ENCODE measurements around the gene ARHGDIB. TPM values are rescaled to one million over a fixed set of nuclear protein-coding genes. Genes with fewer than 3 reads are reported as not detected.

The ARHGDIB gene
- total RNA-seq, 1 experiment from 2014 or later = 1.2 TPM

DNA sequence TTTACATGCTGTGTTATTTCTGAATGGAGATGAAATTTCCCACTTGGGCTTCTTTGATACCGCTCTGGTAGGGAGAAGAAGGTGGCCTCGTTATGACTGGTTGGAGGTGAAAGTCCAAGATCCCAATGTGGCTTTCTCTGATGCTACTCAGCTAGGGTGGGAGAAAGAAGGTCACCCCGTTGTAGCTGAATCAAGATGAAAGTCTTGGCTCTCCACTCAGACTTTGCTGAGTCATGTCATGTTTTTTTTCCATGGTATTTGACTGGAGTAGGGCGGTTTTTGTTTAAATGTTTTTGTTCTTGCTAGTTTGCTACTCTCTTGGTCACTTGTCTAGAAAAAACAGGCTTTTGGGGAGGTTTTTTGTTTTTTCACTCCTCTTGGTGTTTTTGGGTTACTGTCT is 9.1 kb upstream of the ARHGDIB start:
- no peaks in the 10 kb centered on the region for H3K36me3 ChIP-seq
- H3K4me3 ChIP-seq = no peak overlapping the region
- H3K27me3 ChIP-seq = no peaks in the 10 kb centered on the region
- no peaks in the 10 kb centered on the region for H3K9me3 ChIP-seq (replicated peaks)
- DNase-seq = no peak
- no peak overlapping the region for H3K27ac ChIP-seq
- H3K4me1 ChIP-seq = no peaks in the 10 kb centered on the region

DNA sequence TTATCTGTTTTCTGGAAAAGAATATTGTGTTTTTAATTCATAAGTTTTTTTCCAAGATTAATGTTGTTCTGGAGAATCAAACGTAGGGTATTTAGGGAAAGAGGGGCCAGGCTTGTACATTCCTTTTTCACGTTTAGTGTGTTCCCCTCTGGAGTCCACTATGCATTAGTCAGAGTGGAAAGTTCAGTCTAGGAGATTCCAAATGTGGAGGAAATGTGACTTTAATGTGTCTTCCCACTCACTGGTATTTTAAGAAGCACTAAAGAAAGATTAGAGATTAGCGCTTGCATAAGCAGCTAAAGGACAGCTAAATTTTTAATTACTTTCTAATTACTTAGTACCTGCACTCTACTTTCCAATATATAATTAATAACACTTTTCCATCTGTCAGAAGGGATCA is 7.1 kb upstream of the ARHGDIB start:
- Histone ChIP-seq H3K9me3 (replicated peaks) (no peaks in the 10 kb centered on the region), H3K36me3 (no peaks in the 10 kb centered on the region), H3K27me3 (no peaks in the 10 kb centered on the region), H3K27ac (no peak overlapping the region), H3K4me1 (no peaks in the 10 kb centered on the region), H3K4me3 (no peak overlapping the region)
- DNase-seq = no peak

DNA sequence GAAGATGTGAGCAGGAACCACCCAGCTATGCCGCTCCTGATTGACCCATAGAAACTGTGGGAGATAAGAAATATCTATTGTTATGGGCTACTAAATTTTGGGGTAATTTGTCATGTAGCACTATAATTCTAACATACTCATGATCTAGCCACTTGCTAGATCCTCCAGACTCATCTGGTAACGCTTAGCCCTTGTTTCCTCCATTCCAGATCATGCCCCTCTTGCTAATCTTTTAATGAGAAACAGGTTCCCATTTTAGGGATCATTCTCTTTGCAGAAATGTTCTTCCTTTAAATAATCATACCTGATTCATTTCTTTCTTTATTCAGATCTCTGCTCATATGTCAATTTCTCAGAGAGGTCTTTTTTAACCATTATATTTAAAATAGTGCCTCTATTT is 3.8 kb upstream of the ARHGDIB start:
- Histone ChIP-seq H3K27ac (no peak overlapping the region), H3K27me3 (no peaks in the 10 kb centered on the region), H3K36me3 (no peaks in the 10 kb centered on the region), H3K9me3 (replicated peaks) (no peaks in the 10 kb centered on the region), H3K4me1 (peaks cover 7% of the 10 kb centered on the region), H3K4me3 (no peak overlapping the region)
- DNase-seq = no peak

DNA sequence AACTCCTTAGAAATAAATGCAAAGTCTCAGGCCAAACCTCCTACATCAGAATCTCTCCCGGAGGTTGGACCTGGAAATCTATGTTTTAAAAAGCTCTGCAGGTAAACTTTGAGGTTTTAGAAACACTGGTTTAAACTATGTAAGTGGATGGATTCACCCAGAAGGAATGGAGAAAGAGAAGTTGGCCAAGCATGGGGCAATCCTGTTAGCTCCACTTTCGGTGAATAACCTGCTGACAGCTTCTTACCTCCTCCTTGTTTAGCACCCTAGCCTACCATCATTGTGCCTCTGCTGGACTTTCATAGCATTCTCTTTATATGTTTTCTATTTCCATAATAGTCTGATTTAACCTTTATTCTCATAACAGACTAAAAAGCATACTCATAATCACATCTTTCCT is 3.0 kb upstream of the ARHGDIB start:
- no peaks in the 10 kb centered on the region for H3K36me3 ChIP-seq
- no peaks in the 10 kb centered on the region for H3K27me3 ChIP-seq
- H3K4me1 ChIP-seq = peaks cover 7% of the 10 kb centered on the region
- H3K27ac ChIP-seq = no peak overlapping the region
- no peaks in the 10 kb centered on the region for H3K9me3 ChIP-seq (replicated peaks)
- no peak overlapping the region for H3K4me3 ChIP-seq
- no peak for DNase-seq

DNA sequence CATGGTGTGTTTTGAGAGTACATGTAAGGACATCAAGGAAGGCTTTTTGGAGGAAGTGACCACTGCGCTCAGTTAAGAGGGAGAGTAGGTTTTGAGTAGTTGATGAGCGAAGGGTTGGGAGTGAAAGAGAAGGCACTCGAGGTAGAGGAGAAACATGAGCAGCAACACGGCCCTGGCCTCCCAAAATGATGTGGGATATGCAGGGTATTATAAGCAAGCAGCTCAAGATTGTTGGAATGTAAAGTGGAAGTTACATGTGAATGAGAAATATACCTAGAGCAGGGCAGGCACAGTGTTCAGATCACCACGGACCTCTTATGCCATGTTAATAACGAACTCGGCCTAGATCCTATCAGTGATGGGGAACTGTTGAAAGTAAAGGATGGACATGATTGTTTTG is 2.1 kb upstream of the ARHGDIB start:
- peaks cover 7% of the 10 kb centered on the region for H3K4me1 ChIP-seq
- H3K27ac ChIP-seq = no peak overlapping the region
- no peaks in the 10 kb centered on the region for H3K36me3 ChIP-seq
- H3K4me3 ChIP-seq = no peak overlapping the region
- DNase-seq = no peak
- no peaks in the 10 kb centered on the region for H3K9me3 ChIP-seq (replicated peaks)
- H3K27me3 ChIP-seq = no peaks in the 10 kb centered on the region

DNA sequence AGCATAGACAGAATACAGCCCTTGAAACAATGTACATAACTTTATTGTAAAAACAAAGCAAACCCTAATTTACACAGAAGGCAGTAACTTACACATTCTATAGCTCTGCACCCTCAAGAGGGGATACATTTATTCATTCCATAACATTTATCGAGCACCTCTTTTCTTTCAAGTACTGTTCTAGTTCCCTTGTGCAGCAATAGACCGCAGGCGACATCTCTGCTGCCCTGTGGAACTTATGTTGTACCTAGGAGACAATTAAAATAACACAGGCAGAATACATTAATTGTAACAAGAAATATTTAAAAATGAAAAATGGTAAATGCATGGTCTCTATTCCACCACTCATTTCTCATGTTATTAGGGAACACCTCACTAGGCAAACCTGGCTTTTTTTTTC is 1.4 kb upstream of the ARHGDIB start:
- Histone ChIP-seq H3K9me3 (replicated peaks) (no peaks in the 10 kb centered on the region), H3K4me3 (no peak overlapping the region), H3K4me1 (peaks cover 7% of the 10 kb centered on the region), H3K27ac (no peak overlapping the region), H3K36me3 (no peaks in the 10 kb centered on the region), H3K27me3 (no peaks in the 10 kb centered on the region)
- DNase-seq = no peak

DNA sequence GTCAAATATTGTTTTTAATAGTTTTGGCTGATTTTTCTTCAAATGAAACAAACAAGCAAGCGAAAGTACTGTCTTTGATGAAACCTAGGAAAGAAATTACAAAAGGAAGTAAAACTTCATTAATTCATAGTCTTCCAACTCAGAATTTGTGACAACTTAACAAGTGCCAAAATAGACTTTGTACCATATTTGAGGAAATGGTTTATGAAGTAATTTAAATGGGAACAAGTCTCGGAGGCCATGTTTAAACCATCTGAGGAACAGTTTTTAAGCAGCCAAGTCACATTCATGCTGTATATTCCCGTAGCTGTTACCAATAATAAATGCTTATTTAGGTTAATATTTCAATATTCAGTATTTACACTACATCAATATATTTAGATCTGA is 745 bp upstream of the ARHGDIB start:
- H3K27ac ChIP-seq = no peak overlapping the region
- H3K4me3 ChIP-seq = no peak overlapping the region
- DNase-seq = no peak
- no peaks in the 10 kb centered on the region for H3K36me3 ChIP-seq
- H3K9me3 ChIP-seq (replicated peaks) = no peaks in the 10 kb centered on the region
- no peaks in the 10 kb centered on the region for H3K27me3 ChIP-seq
- H3K4me1 ChIP-seq = peaks cover 7% of the 10 kb centered on the region

DNA sequence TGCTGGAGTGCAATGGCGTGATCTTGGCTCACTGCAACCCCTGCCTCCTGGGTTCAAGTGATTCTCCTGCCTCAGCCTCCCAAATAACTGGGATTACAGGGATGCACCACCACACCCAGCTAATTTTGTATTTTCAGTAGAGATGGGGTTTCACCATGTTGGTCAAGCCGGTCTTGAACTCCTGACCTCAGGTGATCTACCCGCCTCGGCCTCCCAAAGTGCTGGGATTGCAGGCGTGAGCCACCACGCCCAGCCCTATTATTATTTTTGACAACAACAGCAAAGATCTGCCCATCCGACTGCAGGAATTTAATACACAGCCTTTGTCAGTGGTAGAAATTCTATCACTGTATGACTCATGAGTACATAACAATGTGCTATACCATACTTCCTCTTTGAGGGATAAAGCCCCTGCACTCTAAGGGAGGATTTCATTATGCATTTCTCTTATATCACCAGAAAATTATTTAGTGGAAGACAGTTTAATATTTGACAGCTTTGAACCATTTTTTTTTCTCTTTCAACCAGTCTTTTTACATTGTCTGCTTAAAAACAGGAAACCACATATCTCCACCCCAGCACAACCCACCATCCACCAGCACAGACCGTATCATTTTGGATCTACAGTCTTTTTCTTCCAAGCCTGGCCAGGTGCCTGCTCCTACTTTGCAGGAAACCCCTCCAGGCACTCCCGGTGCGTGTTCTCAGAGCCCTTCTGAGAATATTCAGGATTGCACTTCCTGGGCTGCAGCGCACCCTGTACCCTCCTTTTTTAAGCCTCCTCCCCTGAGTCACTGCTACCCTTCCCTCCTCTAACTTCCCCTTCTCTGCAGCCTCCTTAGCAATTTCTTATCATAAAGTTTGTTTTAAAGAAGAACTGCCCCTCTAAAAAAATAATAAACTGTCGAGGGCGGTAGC is 594 bp downstream of the ARHGDIB start:
- DNase-seq = peak; percentile 28 to 35
- H3K9me3 ChIP-seq (replicated peaks) = no peaks in the 10 kb centered on the region
- no peak overlapping the region; the same call in 1 of the 2 replicates for H3K27ac ChIP-seq
- no peak overlapping the region for H3K4me3 ChIP-seq
- H3K36me3 ChIP-seq = no peaks in the 10 kb centered on the region
- no peaks in the 10 kb centered on the region for H3K27me3 ChIP-seq
- peaks cover 7% of the 10 kb centered on the region for H3K4me1 ChIP-seq

DNA sequence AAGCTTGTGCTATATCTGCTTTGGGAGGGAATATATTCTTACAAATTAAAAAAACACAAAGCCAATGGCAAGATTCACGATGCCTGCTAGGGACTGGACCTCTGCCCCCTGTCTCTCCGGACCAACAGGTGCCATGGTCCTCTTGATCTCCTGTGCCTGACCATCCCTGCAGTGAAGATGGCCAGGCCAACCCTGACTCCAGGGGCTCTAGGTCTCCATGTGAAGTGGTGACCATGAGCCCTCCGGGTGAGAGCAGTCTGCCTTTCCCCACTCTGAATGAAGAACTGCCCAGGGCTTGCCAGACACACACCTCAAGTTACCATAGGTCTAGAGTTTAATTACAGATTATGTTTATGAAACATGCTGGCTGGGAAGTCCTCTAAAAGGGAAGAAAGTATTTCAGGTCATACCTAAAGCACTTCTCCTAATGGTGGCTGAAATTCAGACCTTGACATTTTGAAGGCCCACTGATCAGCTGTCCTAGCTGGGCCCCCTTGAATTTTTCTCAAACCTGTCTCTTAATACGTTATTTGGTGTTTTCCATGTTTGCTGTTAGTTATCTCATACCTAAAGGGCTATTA is 1.4 kb downstream of the ARHGDIB start:
- no peak overlapping the region for H3K27ac ChIP-seq
- no peaks in the 10 kb centered on the region for H3K9me3 ChIP-seq (replicated peaks)
- H3K27me3 ChIP-seq = no peaks in the 10 kb centered on the region
- no peak for DNase-seq
- no peak overlapping the region for H3K4me3 ChIP-seq
- no peaks in the 10 kb centered on the region for H3K36me3 ChIP-seq
- peaks cover 7% of the 10 kb centered on the region for H3K4me1 ChIP-seq

DNA sequence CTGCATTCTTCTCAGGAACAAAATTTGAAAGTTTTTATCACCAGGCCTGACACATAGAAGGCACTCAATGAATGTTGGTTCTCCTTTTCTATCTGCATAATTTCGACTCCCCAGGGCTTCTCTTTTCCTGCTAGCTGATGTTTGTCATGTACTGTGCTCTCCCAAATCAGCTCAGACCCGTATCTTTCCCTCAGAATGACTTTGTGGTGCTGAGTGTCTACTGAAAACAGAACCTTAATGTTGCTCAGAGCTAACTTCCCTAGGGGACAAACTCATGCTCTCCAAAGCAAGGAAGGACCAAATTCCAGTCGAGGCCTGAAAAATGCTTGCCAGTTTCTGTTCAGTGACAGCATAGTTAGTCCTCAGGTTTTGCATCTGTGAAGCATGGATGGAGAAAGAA is 1.9 kb downstream of the ARHGDIB start:
- Histone ChIP-seq H3K27me3 (no peaks in the 10 kb centered on the region), H3K4me3 (no peak overlapping the region), H3K27ac (no peak overlapping the region), H3K36me3 (no peaks in the 10 kb centered on the region), H3K4me1 (peaks cover 7% of the 10 kb centered on the region), H3K9me3 (replicated peaks) (no peaks in the 10 kb centered on the region)
- no peak for DNase-seq

DNA sequence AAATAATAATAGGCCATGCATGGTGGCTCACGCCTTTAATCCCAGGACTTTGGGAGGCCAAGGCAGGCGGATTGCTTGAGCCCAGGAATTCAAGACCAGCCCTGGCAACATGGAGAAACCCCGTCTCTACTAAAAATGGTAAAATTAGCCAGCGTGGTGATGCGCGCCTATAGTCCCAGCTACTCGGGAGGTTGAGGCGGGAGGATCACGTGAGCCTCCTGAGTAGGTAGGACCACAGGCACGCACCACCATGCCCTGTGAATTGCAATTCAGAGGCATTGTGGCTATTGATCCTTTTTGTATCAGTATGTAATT is 2.3 kb downstream of the ARHGDIB start:
- H3K4me3 ChIP-seq = no peak overlapping the region
- no peaks in the 10 kb centered on the region for H3K36me3 ChIP-seq
- H3K27ac ChIP-seq = no peak overlapping the region
- H3K9me3 ChIP-seq (replicated peaks) = no peaks in the 10 kb centered on the region
- no peaks in the 10 kb centered on the region for H3K27me3 ChIP-seq
- DNase-seq = no peak
- H3K4me1 ChIP-seq = peaks cover 7% of the 10 kb centered on the region

DNA sequence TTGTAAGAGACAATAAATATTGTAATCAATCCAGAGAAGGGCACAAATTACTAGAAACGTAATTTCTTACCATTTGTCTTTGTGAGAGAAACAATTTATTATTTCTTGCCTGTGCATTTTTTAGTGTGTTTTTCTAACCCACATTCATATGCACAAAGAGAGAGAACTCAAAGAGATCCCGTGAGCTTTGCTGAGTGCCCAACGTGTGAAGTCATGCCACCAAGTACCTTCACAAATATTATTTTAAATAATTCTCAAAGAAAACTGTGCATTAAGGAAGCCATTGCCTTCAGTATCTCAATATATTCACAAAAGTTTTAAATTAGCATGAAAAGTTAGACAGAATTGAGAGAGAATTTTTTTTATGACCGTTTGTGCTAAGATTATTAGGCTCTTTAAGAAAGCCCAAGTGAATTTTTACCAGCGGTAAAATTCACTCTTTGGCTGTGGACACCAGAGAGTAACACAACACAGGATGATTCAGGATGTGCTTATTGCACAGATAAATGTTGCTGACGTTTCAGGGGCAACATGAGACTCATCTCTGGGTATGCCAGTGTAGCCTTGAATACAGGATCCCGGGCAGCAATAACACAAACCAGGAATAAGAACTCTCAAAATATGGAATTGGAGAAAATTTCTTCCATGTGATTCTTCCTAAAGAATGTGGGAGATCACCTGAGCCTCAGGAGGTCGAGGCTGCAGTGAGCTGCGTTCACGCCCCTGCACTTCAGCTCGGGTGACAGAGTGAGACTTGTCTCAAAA is 2.9 kb downstream of the ARHGDIB start:
- Histone ChIP-seq H3K4me1 (peaks cover 7% of the 10 kb centered on the region), H3K9me3 (replicated peaks) (no peaks in the 10 kb centered on the region), H3K36me3 (no peaks in the 10 kb centered on the region), H3K4me3 (no peak overlapping the region), H3K27ac (no peak overlapping the region), H3K27me3 (no peaks in the 10 kb centered on the region)
- DNase-seq = no peak

DNA sequence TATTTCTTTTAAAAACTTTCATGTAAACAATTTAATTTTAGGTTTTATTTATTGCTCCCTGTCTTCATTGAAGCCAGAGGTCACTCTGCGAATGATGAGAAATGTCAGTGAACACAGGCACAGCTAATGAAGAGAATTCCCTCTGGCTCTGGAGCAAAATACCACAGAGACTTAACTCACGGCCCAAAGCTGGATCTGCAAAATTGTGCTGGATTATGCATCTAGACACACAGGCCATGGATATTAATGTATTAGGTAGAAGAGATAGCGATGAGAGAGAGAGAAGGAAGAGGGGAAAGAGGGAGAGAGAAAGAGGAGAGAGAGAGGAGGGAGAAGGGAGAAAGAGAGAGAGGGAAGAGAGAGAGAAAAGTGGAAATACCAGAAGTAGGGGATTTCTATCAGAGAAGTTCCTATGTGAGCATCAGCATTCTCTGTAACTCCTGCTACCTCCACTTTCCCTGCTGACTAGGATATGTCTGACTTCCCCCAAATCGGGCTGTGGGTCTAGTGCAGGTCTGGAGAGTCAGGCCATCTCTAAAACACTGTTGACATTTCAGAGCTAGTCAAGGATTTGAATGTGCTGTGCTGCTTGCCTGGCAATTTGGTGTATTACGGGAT is 3.7 kb downstream of the ARHGDIB start:
- H3K36me3 ChIP-seq = no peaks in the 10 kb centered on the region
- H3K4me1 ChIP-seq = peaks cover 7% of the 10 kb centered on the region
- H3K27ac ChIP-seq = no peak overlapping the region
- no peaks in the 10 kb centered on the region for H3K27me3 ChIP-seq
- no peak for DNase-seq
- H3K4me3 ChIP-seq = no peak overlapping the region
- H3K9me3 ChIP-seq (replicated peaks) = no peaks in the 10 kb centered on the region

DNA sequence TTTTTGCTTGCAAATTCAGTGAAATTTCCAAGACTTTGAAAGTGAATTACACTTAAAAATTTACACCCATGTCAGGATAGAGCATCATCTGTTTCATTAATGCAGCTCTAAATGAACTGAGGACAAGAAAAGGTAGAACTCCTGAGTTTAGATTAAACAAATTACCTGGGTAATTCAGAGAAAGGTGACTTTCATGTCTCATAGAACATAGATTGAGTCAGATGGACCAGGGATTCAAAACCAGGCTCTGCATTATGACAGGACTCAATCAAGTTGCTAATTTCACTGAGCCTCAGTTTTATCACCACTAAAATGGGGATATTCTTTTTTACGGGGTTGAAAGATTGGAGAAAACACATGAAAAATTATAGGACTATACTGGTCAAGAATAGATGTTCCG is 4.5 kb downstream of the ARHGDIB start:
- peaks cover 7% of the 10 kb centered on the region for H3K4me1 ChIP-seq
- no peak overlapping the region for H3K27ac ChIP-seq
- H3K4me3 ChIP-seq = no peak overlapping the region
- H3K9me3 ChIP-seq (replicated peaks) = no peaks in the 10 kb centered on the region
- no peaks in the 10 kb centered on the region for H3K36me3 ChIP-seq
- DNase-seq = no peak
- H3K27me3 ChIP-seq = no peaks in the 10 kb centered on the region

Data from SJCRH30 (cell line).